K562 (cell line): Measurements from ENCODE around the gene GPR37L1. TPM values are rescaled to one million over a fixed set of nuclear protein-coding genes. Genes with fewer than 3 reads are reported as not detected.
A peak's percentile ranks its signal among the peaks of the same experiment; 100 is the strongest.

Source experiments
- ATAC-seq: fragments of 200-7000 bp; cut with Tn5 transposase; 3 replicates; pipeline ENCODE4 v1.9.1; 2020; ENCODE audit warnings: moderate library complexity
- BruUV-seq: library from RNA; stranded (reverse); fragments of 400-500 nt; replicated peaks from 2 replicates; lab custom pipeline; 2021; lab: Mats Ljungman, UMichigan
- CTCF ChIA-PET: fragments of 300-600 bp; formaldehyde crosslinking; extraction: SDS; loops from one replicate; lab custom pipeline; 2021; ENCODE audit warnings: low intra/inter-chr PET ratio; lab: Yijun Ruan, JAX
- POLR2A ChIA-PET: fragments of 300-600, 350-650 bp; sonication (Branson Sonifier 250); formaldehyde crosslinking; extraction: SDS; loops from one replicate; lab custom pipeline; 2021; ENCODE audit warnings: antibody characterized with exemption, inconsistent platforms; lab: Yijun Ruan, JAX
- DNase-seq, 4 experiments: peaks; one replicate each; pipeline versions ENCODE4 v3.0.0 to v3.0.0-alpha.2; 2011 to 2018; ENCODE audit warnings: low spot score in 3 of 4, mixed read lengths in 3 of 4; ENCODE audit errors: extremely low read depth in 1 of 4
- FAIRE-seq: peaks from 2 replicates; lab custom pipeline; 2011; peaks lifted over from hg19 to GRCh38; lab: Jason Lieb, UNC
- H2AFZ ChIP-seq: 2 replicates; pipeline ENCODE4 v1.6.0; 2011; ENCODE audit warnings: low read depth, low read length, control low read depth, inconsistent platforms
- H3K27ac ChIP-seq: fragments of 200-600 bp; 3 replicates; pipeline ENCODE4 v1.8.0; 2011; ENCODE audit warnings: low read depth, mild to moderate bottlenecking, control low read depth, inconsistent platforms, low read length, moderate library complexity, mixed read lengths; ENCODE audit errors: extremely low read depth
- H3K27me3 ChIP-seq, 2 experiments: fragments of 300-600 bp in 1 of 2; 2 replicates in 1 of 2; 3 replicates in 1 of 2; pipeline versions ENCODE4 v1.6.0 to v1.8.0; 2011; ENCODE audit warnings: inconsistent platforms in 2 of 2, low read length in 2 of 2, mild to moderate bottlenecking in 1 of 2, mixed read lengths in 1 of 2, moderate library complexity in 1 of 2; ENCODE audit not compliant: control insufficient read depth in 2 of 2, insufficient read depth in 2 of 2
- H3K36me3 ChIP-seq: fragments of 300-600 bp; 3 replicates; pipeline ENCODE4 v1.8.0; 2011; ENCODE audit warnings: mild to moderate bottlenecking, low read length, inconsistent platforms; ENCODE audit not compliant: control insufficient read depth, insufficient read depth
- H3K4me1 ChIP-seq, 2 experiments: fragments of 200-600 bp in 1 of 2; replicated peaks in 1 of 2; 2 replicates in 1 of 2; 3 replicates in 1 of 2; pipeline versions ENCODE4 v1.5.1 to v1.8.0; 2011; ENCODE audit warnings: inconsistent platforms in 2 of 2, low read length in 2 of 2, mild to moderate bottlenecking in 1 of 2, mixed read lengths in 1 of 2, moderate library complexity in 1 of 2; ENCODE audit not compliant: control insufficient read depth in 2 of 2, insufficient read depth in 2 of 2
- H3K4me2 ChIP-seq: 2 replicates; pipeline ENCODE4 v1.6.1; 2011; ENCODE audit warnings: low read length, control low read depth, inconsistent platforms, mixed read lengths; ENCODE audit not compliant: insufficient read depth
- H3K4me3 ChIP-seq: fragments of 200-600 bp; sonication (generic), shearing (Covaris generic); 2 replicates; pipeline ENCODE4 v1.5.1; 2016; ENCODE audit warnings: control low read depth, inconsistent platforms
- H3K79me2 ChIP-seq: fragments of 200-600 bp; 3 replicates; pipeline ENCODE4 v1.8.0; 2011; ENCODE audit warnings: low read length, inconsistent platforms; ENCODE audit not compliant: control insufficient read depth, insufficient read depth
- H3K9ac ChIP-seq, 2 experiments: 2 replicates each; pipeline versions ENCODE4 v1.6.0 to v1.6.1; 2011; ENCODE audit warnings: low read depth in 2 of 2, low read length in 2 of 2, control low read depth in 1 of 2, inconsistent platforms in 1 of 2, mild to moderate bottlenecking in 1 of 2, mixed read lengths in 1 of 2; ENCODE audit not compliant: insufficient read depth in 1 of 2
- H3K9me1 ChIP-seq: one replicate; pipeline ENCODE4 v1.6.0; 2011; ENCODE audit warnings: inconsistent platforms, mild to moderate bottlenecking, low read length, moderate library complexity; ENCODE audit not compliant: control insufficient read depth, insufficient read depth
- H3K9me3 ChIP-seq: replicated peaks from 2 replicates; pipeline ENCODE4 v1.5.1; 2011; ENCODE audit warnings: low read depth, low read length, inconsistent platforms; ENCODE audit not compliant: control insufficient read depth, insufficient read depth
- H4K20me1 ChIP-seq: replicated peaks from 2 replicates; pipeline ENCODE4 v1.6.1; 2011; ENCODE audit warnings: low read length, inconsistent platforms, mixed read lengths; ENCODE audit not compliant: control insufficient read depth, insufficient read depth
- ARID4B ChIP-seq: sonication (generic); formaldehyde crosslinking; IDR thresholded peaks from 2 replicates; pipeline ENCODE4 v1.8.0; 2022; ENCODE audit warnings: mild to moderate bottlenecking, missing genetic modification reagents
- CBX2 ChIP-seq: fragments of 200-600 bp; sonication (generic); IDR thresholded peaks from one replicate; pipeline ENCODE4 v1.6.1; 2012; ENCODE audit warnings: mild to moderate bottlenecking, low read length, inconsistent platforms; ENCODE audit not compliant: insufficient read depth, poor library complexity, severe bottlenecking
- EGR1 ChIP-seq: fragments of 450-650 bp; conservative IDR thresholded peaks from 2 replicates; pipeline ENCODE4 v1.6.1; 2017; ENCODE audit warnings: mild to moderate bottlenecking
- ELK3 ChIP-seq: fragments of 450-650 bp; formaldehyde crosslinking; IDR thresholded peaks from 2 replicates; pipeline ENCODE4 v1.4.0; 2020; ENCODE audit warnings: mild to moderate bottlenecking
- HLTF ChIP-seq: fragments of 450-650 bp; IDR thresholded peaks from 2 replicates; pipeline ENCODE4 v1.6.1; 2016
- KAT8 ChIP-seq: fragments of 450-650 bp; IDR thresholded peaks from 2 replicates; pipeline ENCODE4 v1.6.1; 2016; ENCODE audit warnings: low read depth, mild to moderate bottlenecking
- MYNN ChIP-seq, 2 experiments: sonication (generic); formaldehyde crosslinking in 1 of 2; IDR thresholded peaks; 2 replicates each; pipeline versions ENCODE4 v1.5.0 to v1.6.1; 2016 to 2020; ENCODE audit warnings: antibody characterized with exemption in 1 of 2, missing genetic modification reagents in 1 of 2
- POLR2G ChIP-seq: fragments of 200-400 bp; formaldehyde crosslinking; IDR thresholded peaks from 2 replicates; pipeline ENCODE4 v1.6.1; 2017; ENCODE audit warnings: low read depth, mild to moderate bottlenecking, antibody characterized with exemption, low read length, moderate library complexity
- RFX5 ChIP-seq: IDR thresholded peaks from 2 replicates; pipeline ENCODE4 v1.6.1; 2011; ENCODE audit warnings: low read depth, mild to moderate bottlenecking, improper control_type of control experiment, low read length
- SETDB1 ChIP-seq: IDR thresholded peaks from one replicate; pipeline ENCODE4 v1.6.1; 2012; ENCODE audit warnings: low read length, control low read depth, inconsistent platforms
- SPI1 ChIP-seq: IDR thresholded peaks from 2 replicates; pipeline ENCODE4 v1.6.1; 2011; ENCODE audit warnings: low read depth, low read length, control low read depth, borderline replicate concordance
- ZNF644 ChIP-seq: fragments of 200-800 bp; sonication (Bioruptor generic); IDR thresholded peaks from 2 replicates; pipeline ENCODE4 v1.6.1; 2016; ENCODE audit warnings: low read depth, missing genetic modification characterization, missing compliant biosample characterization
- WGBS: fragments of 100-300 bp; shearing (Covaris generic); methylation state at CpG from one replicate; pipeline ENCODE4 v1.1.6; 2016; ENCODE audit warnings: low coverage, mixed read lengths; ENCODE audit not compliant: insufficient coverage; ENCODE audit errors: missing lambda C conversion rate; 5-methylcytosine and 5-hydroxymethylcytosine counted together
- in situ Hi-C: fragments of 300-500 bp; cut with MboI; formaldehyde crosslinking; loops from 4 replicates; pipeline ENCODE4 v1.15.0; 2018; ENCODE audit warnings: inconsistent platforms, mixed read lengths
- intact Hi-C: fragments of 100-400 bp; cut with micrococcal nuclease; formaldehyde crosslinking; loops from 2 replicates; pipeline ENCODE4 v1.14.2; 2022
- polyA plus RNA-seq, 8 experiments: library from polyadenylated mRNA; depleted of rRNA in 4 of 8; stranded (reverse) in 5 of 8; unstranded in 3 of 8; fragments of >200 nt; fragmentation: Nextera tagmentation in 2 of 8; fragmentation: Illumina TruSeq in 1 of 8; extraction: Ambion mirVana in 2 of 8; extraction: Trizol in 1 of 8; gene quantifications; 2 replicates each; pipeline versions ENCODE4 v1.2.1 to v1.2.3, GENCODE V29; 2011 to 2014; ENCODE audit warnings: inconsistent platforms in 1 of 8, missing spikeins in 1 of 8
- total RNA-seq, 7 experiments: library from RNA; depleted of rRNA in 6 of 7; stranded (reverse); fragments of >200 nt in 6 of 7; fragmentation: Illumina TruSeq in 2 of 7; extraction: Trizol in 2 of 7; gene quantifications; 2 replicates each; pipeline versions ENCODE4 v1.2.1 to v1.2.3, GENCODE V29; 2011 to 2021; ENCODE audit warnings: low replicate concordance in 1 of 7
- TF ChIP-seq, protein P1 (sequence below): fragments of 250-450 bp; sonication (Bioruptor Pico); IDR thresholded peaks from 2 replicates; pipeline ENCODE4 v1.8.0; 2021; ENCODE audit warnings: moderate library complexity, mild to moderate bottlenecking, inconsistent platforms
- TF ChIP-seq, protein P2 (sequence below): fragments of 450-650 bp; IDR thresholded peaks from 2 replicates; pipeline ENCODE4 v1.7.1; 2018; ENCODE audit warnings: mild to moderate bottlenecking, low read depth; ENCODE audit not compliant: partially characterized antibody

The GPR37L1 gene
- total and polyA plus RNA-seq, 9 of the 15 experiments (the other 6 are each of a cell fraction or from before 2014, with no cell fraction given), result not detected

DNA sequence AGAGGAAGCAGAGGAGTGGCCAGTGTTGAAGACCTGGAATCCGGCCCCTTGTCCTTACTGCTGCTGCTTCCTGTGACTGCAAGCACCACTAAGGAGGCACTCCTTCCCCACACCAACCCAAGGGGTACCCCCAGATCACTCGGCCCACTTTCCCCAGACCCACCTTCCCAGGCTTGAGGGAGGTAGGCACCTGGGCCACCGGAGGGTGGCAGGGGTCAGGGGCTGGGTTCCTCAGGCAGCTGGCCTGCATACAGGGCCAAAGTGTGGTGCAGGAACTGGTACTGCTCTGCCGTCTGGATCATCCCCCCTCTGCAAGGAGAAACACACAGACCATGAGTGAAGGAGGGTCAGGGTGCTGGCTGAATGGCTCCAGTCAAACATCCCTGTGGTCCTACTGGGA lies 25.7 kb downstream of the GPR37L1 start:
- Histone ChIP-seq H3K9ac (peak overlapping the region in 1 of 2 experiments; percentile 81; a peak in 2 of 4 replicates), H3K9me3 (no peaks in the 10 kb centered on the region), H3K79me2 (peaks cover 11% of the 10 kb centered on the region), H3K36me3 (peaks cover 66% of the 10 kb centered on the region), H3K4me2 (no peak overlapping the region), H3K27me3 (no peaks in the 10 kb centered on the region), H3K4me1 (peaks cover 25 to 35% of the 10 kb centered on the region in 2 experiments; a peak in 4 of 5 replicates), H3K27ac (no peak overlapping the region), H2AFZ (no peak overlapping the region), H3K4me3 (no peak overlapping the region), H3K9me1 (no peaks in the 10 kb centered on the region), H4K20me1 (peaks cover 7% of the 10 kb centered on the region; the same call in 1 of the 2 replicates)
- ChIA-PET POLR2A (interaction anchor here (0.7 to 8.9 kb wide), 5 partner anchors 7 to 78 kb away, joined by 3 to 49 read pairs (median 3); partner anchors contain the start of gene PTPN7), CTCF (no interaction called here)
- no TSS peak for BruUV-seq
- intact Hi-C loops (no loop called here), in situ Hi-C loops (no loop called here)
- FAIRE-seq (no peak), DNase-seq (no peak), ATAC-seq (no peak)
- 81% methylated on average over 4 of the region's 4 CpGs for WGBS
- TF ChIP-seq SETDB1 (no peak), ELK3 (CRISPR knock-in tag) (no peak), MYNN (IDR thresholded peaks at IDR 0.05) (0 out of 2 replicates have a peak, but pooled peaks have one; percentile 12), MYNN (CRISPR knock-in tag; IDR thresholded peaks at IDR 0.05) (no peak), ARID4B (0 out of 2 replicates have a peak, but pooled peaks have one; percentile 28), ZNF644 (tag) (no peak), POLR2G (peak; percentile 62), EGR1 (no peak), CBX2 (no peak), HLTF (no peak), KAT8 (no peak), RFX5 (no peak), SPI1 (no peak)
- TF ChIP-seq, protein P1, sequence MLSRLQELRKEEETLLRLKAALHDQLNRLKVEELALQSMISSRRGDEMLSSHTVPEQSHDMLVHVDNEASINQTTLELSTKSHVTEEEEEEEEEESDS (CRISPR knock-in tag), result no peak
- TF ChIP-seq, protein P2, sequence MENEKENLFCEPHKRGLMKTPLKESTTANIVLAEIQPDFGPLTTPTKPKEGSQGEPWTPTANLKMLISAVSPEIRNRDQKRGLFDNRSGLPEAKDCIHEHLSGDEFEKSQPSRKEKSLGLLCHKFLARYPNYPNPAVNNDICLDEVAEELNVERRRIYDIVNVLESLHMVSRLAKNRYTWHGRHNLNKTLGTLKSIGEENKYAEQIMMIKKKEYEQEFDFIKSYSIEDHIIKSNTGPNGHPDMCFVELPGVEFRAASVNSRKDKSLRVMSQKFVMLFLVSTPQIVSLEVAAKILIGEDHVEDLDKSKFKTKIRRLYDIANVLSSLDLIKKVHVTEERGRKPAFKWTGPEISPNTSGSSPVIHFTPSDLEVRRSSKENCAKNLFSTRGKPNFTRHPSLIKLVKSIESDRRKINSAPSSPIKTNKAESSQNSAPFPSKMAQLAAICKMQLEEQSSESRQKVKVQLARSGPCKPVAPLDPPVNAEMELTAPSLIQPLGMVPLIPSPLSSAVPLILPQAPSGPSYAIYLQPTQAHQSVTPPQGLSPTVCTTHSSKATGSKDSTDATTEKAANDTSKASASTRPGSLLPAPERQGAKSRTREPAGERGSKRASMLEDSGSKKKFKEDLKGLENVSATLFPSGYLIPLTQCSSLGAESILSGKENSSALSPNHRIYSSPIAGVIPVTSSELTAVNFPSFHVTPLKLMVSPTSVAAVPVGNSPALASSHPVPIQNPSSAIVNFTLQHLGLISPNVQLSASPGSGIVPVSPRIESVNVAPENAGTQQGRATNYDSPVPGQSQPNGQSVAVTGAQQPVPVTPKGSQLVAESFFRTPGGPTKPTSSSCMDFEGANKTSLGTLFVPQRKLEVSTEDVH, result no peak
